Skeletal muscle tissue (tissue), 4 donors: ENCODE data around the gene TMEM244. TPM values are rescaled to one million over a fixed set of nuclear protein-coding genes. Genes with fewer than 3 reads are reported as not detected.
"Not testable (repeated sequence)": the region's sequence is repeated elsewhere in the genome, so short reads cannot be mapped to it uniquely, and the experiment has no call there.

ENCODE experiments used
- H3K27ac ChIP-seq: one replicate; pipeline ENCODE4 v1.7.0; 2013; ENCODE audit warnings: mild to moderate bottlenecking, low read depth, low read length, inconsistent platforms
- H3K27me3 ChIP-seq, 3 donors: one replicate each; pipeline ENCODE4 v1.7.0; 2013; ENCODE audit warnings: low read length in 3 of 3; ENCODE audit not compliant: control insufficient read depth in 3 of 3, insufficient read depth in 3 of 3
- H3K36me3 ChIP-seq, 3 donors: one replicate each; pipeline ENCODE4 v1.7.0; 2013; ENCODE audit warnings: low read length in 3 of 3; ENCODE audit not compliant: control insufficient read depth in 3 of 3, insufficient read depth in 3 of 3
- H3K4me1 ChIP-seq, 3 donors: one replicate each; pipeline ENCODE4 v1.7.0; 2013; ENCODE audit warnings: low read length in 3 of 3, mild to moderate bottlenecking in 3 of 3; ENCODE audit not compliant: control insufficient read depth in 3 of 3, insufficient read depth in 3 of 3
- H3K4me3 ChIP-seq, 3 donors: one replicate each; pipeline ENCODE4 v1.7.0; 2013; ENCODE audit warnings: low read length in 3 of 3
- H3K9ac ChIP-seq, 3 donors: one replicate each; pipeline ENCODE4 v1.7.0; 2013; ENCODE audit warnings: low read length in 3 of 3, mild to moderate bottlenecking in 3 of 3, moderate library complexity in 2 of 3, low read depth in 1 of 3
- H3K9me3 ChIP-seq, 3 donors: one replicate each; pipeline ENCODE4 v1.7.0; 2013; ENCODE audit warnings: low read length in 3 of 3; ENCODE audit not compliant: control insufficient read depth in 3 of 3
- total RNA-seq: library from RNA; depleted of rRNA; stranded (reverse); fragments of >200 nt; gene quantifications from one replicate; pipeline ENCODE4 v1.2.3, GENCODE V29; 2014
- donor health status: Osteomylitis.

The TMEM244 gene
- total RNA-seq, 1 donor from 2014 or later, result not detected

GRCh38 chr6:129828229-129828628 lies 32.9 kb downstream of the TMEM244 start:
- Histone ChIP-seq H3K27me3 (no peaks in the 10 kb centered on the region), H3K36me3 (no peaks in the 10 kb centered on the region), H3K27ac (no peak overlapping the region), H3K9me3 (no peaks in the 10 kb centered on the region), H3K4me3 (no peak overlapping the region), H3K9ac (no peak overlapping the region), H3K4me1 (no peaks in the 10 kb centered on the region)

DNA sequence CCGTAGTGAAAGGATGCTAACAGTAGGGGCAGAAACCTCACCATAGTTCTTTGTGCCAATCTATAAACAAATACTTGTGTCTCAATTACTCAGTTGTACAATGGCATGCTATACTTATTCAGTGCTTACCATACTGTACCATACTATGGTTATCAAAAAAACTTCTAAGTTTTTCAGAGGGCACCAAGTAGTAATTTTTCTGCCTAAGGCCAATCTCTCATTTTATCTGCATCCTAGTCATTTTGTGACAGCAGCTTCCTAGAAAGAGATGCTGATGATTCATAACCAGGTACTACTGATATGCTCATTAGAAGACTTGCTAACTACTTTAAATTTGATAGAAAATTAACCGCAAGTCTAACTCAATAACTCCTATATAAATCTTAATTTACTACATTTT lies 42.9 kb downstream of the TMEM244 start:
- Histone ChIP-seq H3K4me1 (no peaks in the 10 kb centered on the region), H3K4me3 (no peak overlapping the region), H3K27ac (no peak overlapping the region), H3K9ac (no peak overlapping the region), H3K36me3 (no peaks in the 10 kb centered on the region), H3K9me3 (no peaks in the 10 kb centered on the region), H3K27me3 (no peaks in the 10 kb centered on the region)

DNA sequence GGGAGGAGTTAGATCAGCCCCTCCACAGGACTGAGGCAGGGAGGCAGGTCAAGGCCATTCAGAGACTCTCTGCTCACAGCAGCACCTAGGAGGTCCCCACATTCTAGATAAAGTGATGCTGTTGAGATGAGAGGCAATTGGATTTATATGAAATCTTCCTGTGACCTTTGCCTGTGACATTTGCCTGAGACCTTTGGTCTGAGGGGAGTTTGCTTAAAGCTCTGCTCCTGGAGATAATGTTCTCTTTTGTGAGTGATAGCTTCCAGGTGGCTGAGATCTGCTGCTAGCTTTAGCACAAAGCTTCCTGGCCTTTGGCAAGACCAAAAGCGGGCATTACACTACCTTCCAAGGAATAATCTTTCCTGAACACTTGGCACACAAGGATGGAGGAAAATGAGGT lies 43.3 kb downstream of the TMEM244 start:
- Histone ChIP-seq H3K36me3 (no peaks in the 10 kb centered on the region), H3K27ac (no peak overlapping the region), H3K4me3 (no peak overlapping the region), H3K27me3 (no peaks in the 10 kb centered on the region), H3K9ac (no peak overlapping the region), H3K9me3 (no peaks in the 10 kb centered on the region), H3K4me1 (no peaks in the 10 kb centered on the region)

DNA sequence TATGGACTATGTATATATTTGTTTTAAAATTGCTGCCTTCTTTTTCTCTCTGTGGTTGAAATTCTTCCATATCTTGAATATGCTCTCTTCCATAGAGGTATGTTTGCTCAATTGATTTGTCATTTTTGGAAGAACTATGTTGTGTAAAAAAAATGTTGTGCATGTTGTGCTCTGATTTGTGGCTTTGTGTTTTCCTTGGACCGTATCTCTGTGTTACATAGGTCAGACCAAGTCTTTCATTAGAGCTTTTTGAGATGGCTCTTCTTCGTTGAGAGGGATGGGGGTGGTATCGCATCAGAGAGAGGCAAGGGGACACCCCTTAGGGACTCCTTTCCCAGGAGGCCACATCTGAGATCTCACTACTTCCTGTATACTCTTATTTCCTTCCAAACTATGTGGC lies 43.8 kb downstream of the TMEM244 start:
- H3K9ac ChIP-seq, result no peak overlapping the region
- H3K27ac ChIP-seq, result no peak overlapping the region
- H3K36me3 ChIP-seq, result no peaks in the 10 kb centered on the region
- no peaks in the 10 kb centered on the region for H3K4me1 ChIP-seq
- H3K9me3 ChIP-seq, result no peaks in the 10 kb centered on the region
- H3K27me3 ChIP-seq, result no peaks in the 10 kb centered on the region
- no peak overlapping the region for H3K4me3 ChIP-seq

DNA sequence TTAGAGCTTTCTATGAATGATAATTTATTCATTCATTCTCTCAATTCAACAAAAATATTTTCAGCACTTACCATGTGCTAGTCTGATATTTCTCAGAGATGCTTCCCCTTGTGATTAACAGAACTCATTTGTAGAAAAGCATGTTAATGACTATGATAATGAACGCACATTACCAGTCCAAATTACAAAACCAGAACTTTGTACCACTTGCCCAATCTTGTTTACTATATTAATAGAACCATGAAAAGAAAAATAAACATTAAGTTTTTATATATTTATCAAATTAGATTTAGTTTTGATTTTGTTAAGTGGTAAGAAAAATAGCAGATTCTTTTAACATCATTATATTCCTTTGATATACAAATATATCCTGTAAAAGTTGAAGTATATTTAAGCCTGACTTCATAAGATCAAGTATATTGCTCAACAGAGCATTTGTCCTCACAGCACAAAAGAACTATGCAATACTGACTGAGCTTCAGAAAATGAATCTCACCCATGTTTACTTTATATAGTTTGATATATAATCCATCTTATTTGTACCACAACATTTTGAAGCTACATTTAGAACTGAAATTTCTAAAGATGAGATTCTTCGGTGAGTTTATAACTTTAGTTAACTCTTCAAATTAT lies 48.9 kb downstream of the TMEM244 start:
- Histone ChIP-seq H3K4me1 (no peaks in the 10 kb centered on the region), H3K27ac (no peak overlapping the region), H3K4me3 (no peak overlapping the region), H3K36me3 (no peaks in the 10 kb centered on the region), H3K27me3 (no peaks in the 10 kb centered on the region), H3K9ac (no peak overlapping the region), H3K9me3 (no peaks in the 10 kb centered on the region)

DNA sequence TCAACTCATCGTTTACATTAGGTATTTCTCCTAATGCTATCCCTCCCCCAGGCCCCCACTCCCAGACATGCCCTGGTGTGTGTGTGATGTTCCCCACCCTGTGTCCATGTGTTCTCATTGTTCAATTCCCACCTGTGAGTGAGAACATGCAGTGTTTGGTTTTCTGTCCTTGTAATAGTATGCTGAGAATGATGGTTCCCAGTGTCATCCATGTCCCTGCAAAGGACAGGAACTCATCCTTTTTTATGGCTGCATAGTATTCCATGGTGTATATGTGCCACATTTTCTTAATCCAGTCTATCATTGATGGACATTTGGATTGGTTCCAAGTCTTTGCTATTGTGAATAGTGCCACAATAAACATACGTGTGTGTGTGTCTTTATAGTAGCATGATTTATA lies 54.0 kb downstream of the TMEM244 start:
- not testable (repeated sequence) for H3K27ac ChIP-seq, H3K9ac ChIP-seq, H3K9me3 ChIP-seq, H3K27me3 ChIP-seq, H3K4me1 ChIP-seq, H3K4me3 ChIP-seq, H3K36me3 ChIP-seq

GRCh38 chr6:129802920-129803319 lies 58.2 kb downstream of the TMEM244 start:
- not testable (repeated sequence) for H3K36me3 ChIP-seq, H3K9ac ChIP-seq, H3K27ac ChIP-seq, H3K4me1 ChIP-seq, H3K27me3 ChIP-seq, H3K9me3 ChIP-seq, H3K4me3 ChIP-seq

- Histone ChIP-seq H3K27ac (no peak overlapping the region), H3K36me3 (no peaks in the 10 kb centered on the region), H3K4me1 (no peaks in the 10 kb centered on the region), H3K4me3 (no peak overlapping the region), H3K9ac (no peak overlapping the region), H3K27me3 (no peaks in the 10 kb centered on the region), H3K9me3 (no peaks in the 10 kb centered on the region)
These were observed 59.2 kb downstream of the TMEM244 start for GRCh38 chr6:129801909-129802308.

GRCh38 chr6:129795261-129795660 lies 65.9 kb downstream of the TMEM244 start:
- H3K4me3 ChIP-seq, result no peak overlapping the region
- H3K9me3 ChIP-seq, result no peaks in the 10 kb centered on the region
- H3K9ac ChIP-seq, result no peak overlapping the region
- no peak overlapping the region for H3K27ac ChIP-seq
- no peaks in the 10 kb centered on the region for H3K36me3 ChIP-seq
- H3K27me3 ChIP-seq, result no peaks in the 10 kb centered on the region
- H3K4me1 ChIP-seq, result no peaks in the 10 kb centered on the region

DNA sequence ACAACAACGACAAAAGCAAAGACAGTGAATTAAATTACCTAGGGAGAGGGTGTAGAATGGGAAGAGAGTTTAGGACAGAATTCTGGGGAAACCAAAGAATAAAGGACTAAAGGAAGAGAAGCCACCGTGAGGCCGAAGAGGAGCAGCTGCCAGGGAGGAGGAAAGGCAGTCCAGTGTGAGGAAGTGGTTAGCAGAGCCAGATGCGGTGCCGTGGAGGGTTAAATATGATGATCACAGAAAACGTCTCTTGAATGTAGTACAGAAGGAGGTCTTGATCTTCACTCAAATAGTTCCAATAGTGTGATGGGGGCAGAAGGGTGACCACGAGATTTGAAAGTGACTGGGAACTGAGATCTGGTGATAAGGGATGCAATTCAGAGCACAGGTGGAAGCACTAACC lies 67.7 kb downstream of the TMEM244 start:
- no peaks in the 10 kb centered on the region for H3K27me3 ChIP-seq
- H3K9ac ChIP-seq, result no peak overlapping the region
- no peaks in the 10 kb centered on the region for H3K36me3 ChIP-seq
- no peak overlapping the region for H3K27ac ChIP-seq
- no peak overlapping the region for H3K4me3 ChIP-seq
- H3K9me3 ChIP-seq, result no peaks in the 10 kb centered on the region
- H3K4me1 ChIP-seq, result no peaks in the 10 kb centered on the region

DNA sequence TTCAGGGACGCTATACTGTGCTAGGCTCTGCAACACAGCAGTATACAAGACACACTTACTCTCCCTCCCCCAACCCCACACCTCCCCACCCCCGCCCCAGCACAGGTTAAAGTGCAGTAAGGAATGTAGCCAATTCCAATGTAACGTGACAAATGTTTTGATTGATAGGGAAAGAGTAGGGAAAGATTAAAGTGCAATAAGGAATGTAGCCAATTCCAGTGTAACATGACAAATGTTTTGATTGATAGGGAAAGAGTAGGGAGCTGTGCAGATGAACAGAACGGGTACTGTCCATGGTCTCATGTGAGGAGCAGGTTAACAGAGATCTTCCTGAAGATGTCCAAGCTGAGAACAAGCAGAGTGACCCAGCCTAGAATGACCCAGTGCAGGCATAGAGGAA lies 69.1 kb downstream of the TMEM244 start:
- no peaks in the 10 kb centered on the region for H3K9me3 ChIP-seq
- H3K4me3 ChIP-seq, result no peak overlapping the region
- H3K4me1 ChIP-seq, result no peaks in the 10 kb centered on the region
- no peaks in the 10 kb centered on the region for H3K36me3 ChIP-seq
- no peaks in the 10 kb centered on the region for H3K27me3 ChIP-seq
- H3K9ac ChIP-seq, result no peak overlapping the region
- no peak overlapping the region for H3K27ac ChIP-seq
